GM10266 (cell line): ENCODE data around the gene LITAFD.
"Not testable (repeated sequence)": the region's sequence is repeated elsewhere in the genome, so short reads cannot be mapped to it uniquely, and the experiment has no call there.

ENCODE experiments used
- DNase-seq: peaks from one replicate; pipeline ENCODE4 v3.0.0; 2012; ENCODE audit errors: extremely low spot score
- TF ChIP-seq, protein P1 (sequence below): IDR thresholded peaks from 2 replicates; pipeline ENCODE4 v1.5.1; 2012; ENCODE audit warnings: mild to moderate bottlenecking, low read depth; ENCODE audit not compliant: control insufficient read depth, insufficient read depth; ENCODE audit errors: missing control alignments

LITAFD gene

DNA sequence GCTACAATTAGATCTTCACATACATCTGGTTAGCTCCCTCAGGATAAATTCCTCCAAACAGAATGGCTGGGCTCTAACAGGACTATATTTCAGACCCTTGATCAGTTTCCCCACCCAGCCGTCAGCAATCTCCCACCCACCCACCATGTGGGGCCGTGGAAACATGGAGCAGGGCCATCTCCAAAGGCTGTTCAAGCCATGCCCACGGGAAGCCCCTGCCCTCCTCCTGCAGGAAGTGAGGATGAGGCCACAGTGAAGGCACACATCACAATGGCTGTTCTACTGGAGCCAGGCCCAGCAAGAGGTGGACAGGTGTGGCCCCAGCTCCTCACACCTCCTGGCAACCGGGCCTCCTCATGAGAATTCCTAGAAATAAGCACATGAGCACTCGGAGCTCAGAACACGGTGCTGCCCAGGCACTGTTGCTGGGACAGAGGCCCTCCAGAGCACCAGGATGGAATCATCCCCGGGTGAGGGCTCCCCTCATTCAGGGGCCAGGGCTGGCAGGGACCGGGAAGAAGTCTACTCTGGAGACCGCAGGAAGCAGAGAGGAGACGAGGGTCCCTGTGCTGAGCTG lies at the start of gene LITAFD:
LITAFD (plus strand) TSS at position 311 of the 577 bp plus-strand sequence. CDS start 2,005 bp downstream, outside the sequence.
- TF ChIP-seq, protein P1, sequence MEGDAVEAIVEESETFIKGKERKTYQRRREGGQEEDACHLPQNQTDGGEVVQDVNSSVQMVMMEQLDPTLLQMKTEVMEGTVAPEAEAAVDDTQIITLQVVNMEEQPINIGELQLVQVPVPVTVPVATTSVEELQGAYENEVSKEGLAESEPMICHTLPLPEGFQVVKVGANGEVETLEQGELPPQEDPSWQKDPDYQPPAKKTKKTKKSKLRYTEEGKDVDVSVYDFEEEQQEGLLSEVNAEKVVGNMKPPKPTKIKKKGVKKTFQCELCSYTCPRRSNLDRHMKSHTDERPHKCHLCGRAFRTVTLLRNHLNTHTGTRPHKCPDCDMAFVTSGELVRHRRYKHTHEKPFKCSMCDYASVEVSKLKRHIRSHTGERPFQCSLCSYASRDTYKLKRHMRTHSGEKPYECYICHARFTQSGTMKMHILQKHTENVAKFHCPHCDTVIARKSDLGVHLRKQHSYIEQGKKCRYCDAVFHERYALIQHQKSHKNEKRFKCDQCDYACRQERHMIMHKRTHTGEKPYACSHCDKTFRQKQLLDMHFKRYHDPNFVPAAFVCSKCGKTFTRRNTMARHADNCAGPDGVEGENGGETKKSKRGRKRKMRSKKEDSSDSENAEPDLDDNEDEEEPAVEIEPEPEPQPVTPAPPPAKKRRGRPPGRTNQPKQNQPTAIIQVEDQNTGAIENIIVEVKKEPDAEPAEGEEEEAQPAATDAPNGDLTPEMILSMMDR = no peak

GRCh38 chr16:8832717-8833105 lies 49.4 kb upstream of the LITAFD start:
- DNase-seq = no peak
- TF ChIP-seq, protein P1 = no peak

More for the DNA sequence above, at the start of gene LITAFD:
- no peak for DNase-seq

DNA sequence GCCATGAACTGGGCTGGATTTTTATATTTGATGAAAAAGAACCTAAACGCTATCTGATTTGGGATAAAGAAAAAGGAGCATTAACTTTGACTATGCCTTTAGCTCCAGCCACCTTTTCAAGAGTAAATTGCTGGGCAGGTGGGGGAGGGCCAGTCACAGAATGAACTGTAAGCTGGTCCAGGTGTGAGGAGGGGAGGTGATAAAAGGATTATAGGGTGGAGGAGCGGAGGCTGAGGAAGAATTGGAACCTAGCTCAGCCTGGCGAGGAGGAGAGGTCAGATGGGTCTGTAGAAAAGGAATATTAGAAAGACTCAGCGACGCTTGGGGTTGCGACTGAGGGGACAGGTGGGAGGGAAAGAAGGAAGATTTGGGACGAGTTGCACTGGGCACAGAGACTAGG lies 45.4 kb upstream of the LITAFD start:
- not testable (repeated sequence) for DNase-seq

DNA sequence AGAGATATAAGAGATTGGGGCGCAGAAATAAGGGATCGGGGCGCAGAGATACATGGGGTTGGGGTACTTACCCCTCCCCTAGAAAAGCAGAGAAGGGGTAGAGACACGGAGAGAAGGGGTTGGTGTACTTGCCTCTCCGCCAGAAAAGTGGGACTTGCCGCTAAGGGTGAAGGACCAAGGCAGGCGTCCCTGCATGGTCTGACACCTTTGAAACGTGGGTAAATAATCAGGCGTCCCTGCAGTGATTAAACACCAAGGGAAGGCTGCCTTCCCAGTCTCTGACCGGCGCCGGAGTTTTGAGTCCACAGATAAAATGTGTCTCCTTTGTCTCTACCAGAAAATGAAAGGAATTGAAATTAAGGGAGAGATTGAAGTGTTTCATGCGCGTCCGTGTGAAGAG lies 44.6 kb upstream of the LITAFD start:
- DNase-seq = not testable (repeated sequence)

GRCh38 chr16:8842016-8842415 lies 40.1 kb upstream of the LITAFD start:
- DNase-seq = not testable (repeated sequence)

- DNase-seq = not testable (repeated sequence)
Observed at GRCh38 chr16:8843296-8843695, 38.9 kb upstream of the LITAFD start.

DNA sequence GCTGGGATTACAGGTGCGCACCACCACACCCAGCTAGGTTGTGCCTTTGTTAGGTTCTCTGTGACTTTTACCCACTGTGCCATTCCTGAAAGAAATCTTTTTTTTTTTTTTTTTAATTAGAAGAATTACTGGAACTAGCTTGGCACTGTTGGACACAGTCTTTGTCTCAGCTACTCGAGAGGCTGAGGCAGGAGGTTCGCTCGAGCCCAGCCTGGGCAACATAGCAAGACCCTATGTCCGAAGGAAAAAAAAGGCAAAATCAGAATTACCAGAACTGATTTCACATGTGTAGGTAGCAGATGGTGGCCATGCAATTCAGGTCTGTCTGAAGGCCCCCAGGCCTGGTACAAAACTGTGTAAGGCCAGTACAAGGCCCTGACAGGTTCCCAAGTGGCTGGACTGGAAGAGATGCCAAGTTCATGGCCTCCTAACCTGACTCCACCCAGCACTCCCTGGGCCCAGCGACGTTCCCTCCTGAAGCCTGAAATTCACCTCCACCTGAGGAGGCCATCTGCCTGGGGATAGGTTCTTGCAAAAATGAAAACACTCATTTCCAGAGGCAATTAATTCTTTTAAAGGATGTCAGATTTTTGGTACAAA lies 36.4 kb upstream of the LITAFD start:
- no peak for DNase-seq

DNA sequence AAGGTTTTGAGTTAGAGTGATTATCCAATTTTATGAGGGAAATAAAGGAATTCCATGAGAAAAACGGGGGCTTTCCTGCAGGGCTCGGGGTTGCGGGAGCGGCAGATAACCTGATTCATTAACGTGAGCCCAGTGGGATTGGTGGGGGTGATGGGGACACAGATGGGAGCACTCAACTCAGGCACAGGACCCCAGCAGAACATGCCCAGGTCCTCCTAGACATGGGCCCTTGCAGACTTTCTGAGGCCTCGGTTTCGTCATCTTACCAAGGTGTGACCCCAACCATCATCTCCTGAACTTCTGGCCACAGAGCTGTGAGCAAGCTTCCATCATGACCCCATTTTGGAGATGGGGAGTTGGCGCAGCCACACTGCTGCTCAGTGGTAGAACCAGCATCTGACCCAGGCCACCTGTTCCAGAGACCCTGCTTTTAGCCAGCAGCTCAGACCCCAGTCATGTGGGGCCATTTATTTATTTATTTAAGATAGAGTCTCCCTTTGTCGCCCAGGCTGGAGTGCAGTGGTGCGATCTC lies 35.7 kb upstream of the LITAFD start:
- TF ChIP-seq, protein P1 = no peak
- DNase-seq = no peak

More for the DNA sequence above, 36.4 kb upstream of the LITAFD start:
- TF ChIP-seq, protein P1 = no peak

- DNase-seq = no peak
- TF ChIP-seq, protein P1 = no peak
Observed at GRCh38 chr16:8847145-8847544, 35.0 kb upstream of the LITAFD start.
